Muscle layer of duodenum (tissue), 2 donors: Measurements from ENCODE around the gene PLEKHH2.

Experiments used
- H3K27ac ChIP-seq: one replicate; pipeline ENCODE4 v1.7.0; 2013; ENCODE audit warnings: mild to moderate bottlenecking, low read length
- H3K27me3 ChIP-seq: one replicate; pipeline ENCODE4 v1.7.0; 2013; ENCODE audit warnings: low read depth, mild to moderate bottlenecking, control low read depth, low read length
- H3K36me3 ChIP-seq, 2 donors: one replicate each; pipeline ENCODE4 v1.7.0; 2013; ENCODE audit warnings: low read length in 2 of 2, control low read depth in 1 of 2, mild to moderate bottlenecking in 1 of 2; ENCODE audit not compliant: insufficient read depth in 2 of 2, control insufficient read depth in 1 of 2
- H3K4me1 ChIP-seq, 2 donors: one replicate each; pipeline ENCODE4 v1.7.0; 2013; ENCODE audit warnings: low read length in 2 of 2, mild to moderate bottlenecking in 2 of 2, control low read depth in 1 of 2, moderate library complexity in 1 of 2; ENCODE audit not compliant: insufficient read depth in 2 of 2, control insufficient read depth in 1 of 2
- H3K4me3 ChIP-seq, 2 donors: one replicate each; pipeline ENCODE4 v1.7.0; 2013; ENCODE audit warnings: low read length in 2 of 2, low read depth in 1 of 2, mild to moderate bottlenecking in 1 of 2
- H3K9me3 ChIP-seq, 2 donors: one replicate each; pipeline ENCODE4 v1.7.0; 2013; ENCODE audit warnings: low read length in 2 of 2, control low read depth in 1 of 2, mild to moderate bottlenecking in 1 of 2; ENCODE audit not compliant: control insufficient read depth in 1 of 2
- donor health status: healthy.

PLEKHH2 gene

GRCh38 chr2:43745457-43745856 lies 108.4 kb downstream of the PLEKHH2 start:
- no peak overlapping the region for H3K4me3 ChIP-seq
- no peaks in the 10 kb centered on the region for H3K9me3 ChIP-seq
- H3K4me1 ChIP-seq: peaks cover 0 to 6% of the 10 kb centered on the region in 2 donors
- H3K36me3 ChIP-seq: peaks cover 0 to 4% of the 10 kb centered on the region in 2 donors
- no peak overlapping the region for H3K27ac ChIP-seq
- no peaks in the 10 kb centered on the region for H3K27me3 ChIP-seq

GRCh38 chr2:43748333-43748732 lies 111.3 kb downstream of the PLEKHH2 start:
- Histone ChIP-seq H3K36me3 (peaks cover 0 to 4% of the 10 kb centered on the region in 2 donors), H3K4me3 (no peak overlapping the region), H3K9me3 (no peaks in the 10 kb centered on the region), H3K4me1 (peaks cover 0 to 6% of the 10 kb centered on the region in 2 donors), H3K27me3 (no peaks in the 10 kb centered on the region), H3K27ac (no peak overlapping the region)

- H3K4me3 ChIP-seq: no peak overlapping the region
- H3K27ac ChIP-seq: no peak overlapping the region
- H3K9me3 ChIP-seq: no peaks in the 10 kb centered on the region
- H3K27me3 ChIP-seq: no peaks in the 10 kb centered on the region
- no peaks in the 10 kb centered on the region for H3K36me3 ChIP-seq
- H3K4me1 ChIP-seq: peaks cover 0 to 6% of the 10 kb centered on the region in 2 donors
These were observed 112.5 kb downstream of the PLEKHH2 start for GRCh38 chr2:43749583-43749982.

GRCh38 chr2:43751476-43751990 lies 114.5 kb downstream of the PLEKHH2 start:
- no peak overlapping the region for H3K4me3 ChIP-seq
- no peaks in the 10 kb centered on the region for H3K36me3 ChIP-seq
- no peaks in the 10 kb centered on the region for H3K9me3 ChIP-seq
- no peaks in the 10 kb centered on the region for H3K27me3 ChIP-seq
- no peak overlapping the region for H3K27ac ChIP-seq
- no peaks in the 10 kb centered on the region for H3K4me1 ChIP-seq

- no peak overlapping the region for H3K27ac ChIP-seq
These were observed 115.2 kb downstream of the PLEKHH2 start for GRCh38 chr2:43752302-43752701.

GRCh38 chr2:43754180-43754579 lies 117.1 kb downstream of the PLEKHH2 start:
- no peaks in the 10 kb centered on the region for H3K27me3 ChIP-seq
- H3K4me1 ChIP-seq: no peaks in the 10 kb centered on the region
- peaks cover 0 to 10% of the 10 kb centered on the region in 2 donors for H3K36me3 ChIP-seq
- H3K9me3 ChIP-seq: no peaks in the 10 kb centered on the region
- H3K4me3 ChIP-seq: no peak overlapping the region
- H3K27ac ChIP-seq: no peak overlapping the region

More at GRCh38 chr2:43752302-43752701, 115.2 kb downstream of the PLEKHH2 start:
- Histone ChIP-seq H3K9me3 (no peaks in the 10 kb centered on the region), H3K4me3 (no peak overlapping the region), H3K36me3 (no peaks in the 10 kb centered on the region), H3K27me3 (no peaks in the 10 kb centered on the region), H3K4me1 (no peaks in the 10 kb centered on the region)

GRCh38 chr2:43758739-43759138 lies 121.7 kb downstream of the PLEKHH2 start:
- no peak overlapping the region for H3K27ac ChIP-seq
- H3K4me1 ChIP-seq: no peaks in the 10 kb centered on the region
- no peaks in the 10 kb centered on the region for H3K27me3 ChIP-seq
- H3K9me3 ChIP-seq: no peaks in the 10 kb centered on the region
- H3K4me3 ChIP-seq: no peak overlapping the region
- peaks cover 0 to 10% of the 10 kb centered on the region in 2 donors for H3K36me3 ChIP-seq

- no peak overlapping the region for H3K27ac ChIP-seq
- no peaks in the 10 kb centered on the region for H3K27me3 ChIP-seq
- H3K36me3 ChIP-seq: peaks cover 0 to 10% of the 10 kb centered on the region in 2 donors
- H3K4me1 ChIP-seq: no peaks in the 10 kb centered on the region
- H3K9me3 ChIP-seq: no peaks in the 10 kb centered on the region
- H3K4me3 ChIP-seq: no peak overlapping the region
These were observed 122.1 kb downstream of the PLEKHH2 start for GRCh38 chr2:43759195-43759594.

GRCh38 chr2:43762286-43762685 lies 125.2 kb downstream of the PLEKHH2 start:
- H3K27ac ChIP-seq: no peak overlapping the region
- H3K4me3 ChIP-seq: no peak overlapping the region
- no peaks in the 10 kb centered on the region for H3K4me1 ChIP-seq
- peaks cover 0 to 27% of the 10 kb centered on the region in 2 donors for H3K36me3 ChIP-seq
- H3K27me3 ChIP-seq: no peaks in the 10 kb centered on the region
- no peaks in the 10 kb centered on the region for H3K9me3 ChIP-seq

GRCh38 chr2:43763091-43763490 lies 126.0 kb downstream of the PLEKHH2 start:
- Histone ChIP-seq H3K4me3 (no peak overlapping the region), H3K9me3 (no peaks in the 10 kb centered on the region), H3K27me3 (no peaks in the 10 kb centered on the region), H3K4me1 (no peaks in the 10 kb centered on the region), H3K27ac (no peak overlapping the region), H3K36me3 (peaks cover 0 to 27% of the 10 kb centered on the region in 2 donors)

- Histone ChIP-seq H3K4me3 (no peak overlapping the region), H3K36me3 (peaks cover 0 to 17% of the 10 kb centered on the region in 2 donors), H3K4me1 (no peaks in the 10 kb centered on the region), H3K9me3 (no peaks in the 10 kb centered on the region), H3K27me3 (no peaks in the 10 kb centered on the region), H3K27ac (no peak overlapping the region)
These were observed 127.1 kb downstream of the PLEKHH2 start for GRCh38 chr2:43764086-43764705.

- H3K36me3 ChIP-seq: peaks cover 0 to 17% of the 10 kb centered on the region in 2 donors
- no peak overlapping the region for H3K4me3 ChIP-seq
- no peaks in the 10 kb centered on the region for H3K27me3 ChIP-seq
- H3K9me3 ChIP-seq: no peaks in the 10 kb centered on the region
- no peaks in the 10 kb centered on the region for H3K4me1 ChIP-seq
- H3K27ac ChIP-seq: no peak overlapping the region
These were observed 128.9 kb downstream of the PLEKHH2 start for GRCh38 chr2:43766006-43766405.
